RWPE2 (cell line): ENCODE results near the gene TIMM23.

ENCODE experiments used
- ATAC-seq: fragments of 200-7000 bp; cut with Tn5 transposase; 3 replicates; pipeline ENCODE4 v1.9.1; 2021; ENCODE audit warnings: low read depth
- DNase-seq: peaks from one replicate; pipeline ENCODE4 v3.0.0-alpha.2; 2020; ENCODE audit warnings: low spot score
- H3K27ac ChIP-seq: fragments of 450-650 bp; 2 replicates; pipeline ENCODE4 v1.5.1; 2017; ENCODE audit warnings: mild to moderate bottlenecking; ENCODE audit not compliant: poor library complexity, severe bottlenecking
- H3K27me3 ChIP-seq: fragments of 250-450 bp; sonication (Bioruptor Pico); 2 replicates; pipeline ENCODE4 v1.5.1; 2021; ENCODE audit warnings: mild to moderate bottlenecking, moderate library complexity; ENCODE audit not compliant: insufficient read depth, poor library complexity, severe bottlenecking
- H3K36me3 ChIP-seq: fragments of 250-450 bp; sonication (Bioruptor Pico); 2 replicates; pipeline ENCODE4 v1.5.1; 2020; ENCODE audit warnings: low read depth, mild to moderate bottlenecking, moderate library complexity
- H3K4me1 ChIP-seq: fragments of 250-450 bp; sonication (Bioruptor Pico); 2 replicates; pipeline ENCODE4 v1.5.1; 2021; ENCODE audit warnings: mild to moderate bottlenecking, moderate library complexity; ENCODE audit not compliant: insufficient read depth, poor library complexity, severe bottlenecking
- H3K4me3 ChIP-seq: fragments of 250-450 bp; sonication (Bioruptor Pico); 2 replicates; pipeline ENCODE4 v1.5.1; 2021; ENCODE audit warnings: mild to moderate bottlenecking, moderate library complexity; ENCODE audit not compliant: severe bottlenecking
- H3K9me3 ChIP-seq: fragments of 250-450 bp; sonication (Bioruptor Pico); 2 replicates; pipeline ENCODE4 v1.5.1; 2021; ENCODE audit warnings: mild to moderate bottlenecking, moderate library complexity; ENCODE audit not compliant: severe bottlenecking
- TF ChIP-seq, protein P1 (sequence below): fragments of 450-650 bp; IDR thresholded peaks from one replicate; pipeline ENCODE4 v1.5.1; 2017; ENCODE audit warnings: mild to moderate bottlenecking, moderate library complexity; ENCODE audit not compliant: poor library complexity, severe bottlenecking

Gene TIMM23

DNA sequence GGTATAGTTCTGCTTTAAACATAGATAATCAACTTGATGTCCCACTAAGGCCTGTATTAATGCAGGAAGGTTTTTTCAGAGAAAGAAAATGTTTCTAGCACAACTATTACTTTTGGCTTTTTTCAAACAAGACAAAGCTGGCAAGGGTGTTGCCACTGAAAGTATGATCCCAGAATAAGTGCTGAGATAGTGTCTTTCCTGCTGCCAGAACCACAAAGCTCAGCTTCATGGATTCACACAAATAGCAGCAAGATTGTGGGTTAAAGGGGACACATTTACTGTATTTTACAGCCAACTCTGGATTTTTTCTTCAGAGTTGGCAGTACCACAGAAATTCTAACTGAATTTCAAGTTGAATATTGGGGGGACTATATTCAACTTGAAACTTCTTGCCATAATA lies 53.8 kb downstream of the TIMM23 start:
- Histone ChIP-seq H3K27me3 (no peaks in the 10 kb centered on the region), H3K9me3 (no peaks in the 10 kb centered on the region), H3K4me1 (peaks cover 29% of the 10 kb centered on the region), H3K27ac (no peak overlapping the region), H3K36me3 (peaks cover 10% of the 10 kb centered on the region), H3K4me3 (no peak overlapping the region)
- DNase-seq: no peak
- no peak for ATAC-seq
- TF ChIP-seq, protein P1, sequence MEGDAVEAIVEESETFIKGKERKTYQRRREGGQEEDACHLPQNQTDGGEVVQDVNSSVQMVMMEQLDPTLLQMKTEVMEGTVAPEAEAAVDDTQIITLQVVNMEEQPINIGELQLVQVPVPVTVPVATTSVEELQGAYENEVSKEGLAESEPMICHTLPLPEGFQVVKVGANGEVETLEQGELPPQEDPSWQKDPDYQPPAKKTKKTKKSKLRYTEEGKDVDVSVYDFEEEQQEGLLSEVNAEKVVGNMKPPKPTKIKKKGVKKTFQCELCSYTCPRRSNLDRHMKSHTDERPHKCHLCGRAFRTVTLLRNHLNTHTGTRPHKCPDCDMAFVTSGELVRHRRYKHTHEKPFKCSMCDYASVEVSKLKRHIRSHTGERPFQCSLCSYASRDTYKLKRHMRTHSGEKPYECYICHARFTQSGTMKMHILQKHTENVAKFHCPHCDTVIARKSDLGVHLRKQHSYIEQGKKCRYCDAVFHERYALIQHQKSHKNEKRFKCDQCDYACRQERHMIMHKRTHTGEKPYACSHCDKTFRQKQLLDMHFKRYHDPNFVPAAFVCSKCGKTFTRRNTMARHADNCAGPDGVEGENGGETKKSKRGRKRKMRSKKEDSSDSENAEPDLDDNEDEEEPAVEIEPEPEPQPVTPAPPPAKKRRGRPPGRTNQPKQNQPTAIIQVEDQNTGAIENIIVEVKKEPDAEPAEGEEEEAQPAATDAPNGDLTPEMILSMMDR: no peak

DNA sequence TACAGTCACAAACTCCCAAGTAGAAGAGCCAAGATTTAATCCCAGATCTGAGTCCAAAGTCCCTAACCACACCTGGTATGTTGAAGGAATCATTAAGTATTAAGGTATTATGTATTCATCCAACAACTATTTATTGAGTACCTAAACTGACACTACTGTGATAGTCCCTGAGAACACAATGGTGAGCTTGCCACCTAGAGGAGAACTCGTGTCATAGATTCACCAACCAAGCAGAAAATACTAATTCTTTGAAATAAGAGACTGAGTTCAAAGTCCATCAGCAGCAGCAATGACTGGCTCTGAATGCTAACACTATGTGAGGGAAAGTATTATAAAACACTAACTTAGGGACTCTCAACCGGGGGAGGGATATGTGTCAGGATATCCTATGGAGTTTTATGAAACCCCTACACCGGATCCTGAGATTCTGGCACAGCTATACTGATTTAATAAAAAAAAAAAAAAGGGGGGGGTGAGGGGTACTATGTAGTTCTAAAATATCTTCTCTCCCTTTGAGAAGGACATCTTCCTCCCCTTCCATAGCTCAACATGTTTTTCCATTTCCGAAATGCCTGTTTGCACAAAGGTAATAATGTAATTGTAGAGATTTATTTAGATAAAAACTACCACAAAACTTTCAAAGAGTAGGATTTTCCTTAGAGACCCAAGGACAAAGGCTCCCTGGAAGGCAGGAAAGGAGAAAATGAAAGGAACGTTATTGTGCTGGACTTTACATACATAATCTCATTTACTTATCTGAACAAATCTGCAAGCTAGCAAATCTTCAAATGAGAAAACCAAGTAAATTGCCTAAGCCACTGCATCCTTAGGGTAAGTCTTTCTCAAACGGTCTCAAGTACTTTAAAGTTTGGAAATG lies 56.5 kb downstream of the TIMM23 start:
- Histone ChIP-seq H3K4me1 (peaks cover 14% of the 10 kb centered on the region), H3K27me3 (no peaks in the 10 kb centered on the region), H3K36me3 (peaks cover 10% of the 10 kb centered on the region), H3K9me3 (no peaks in the 10 kb centered on the region), H3K4me3 (peak overlapping the region; percentile 58), H3K27ac (peak overlapping the region; percentile 66)
- DNase-seq (no peak), ATAC-seq (peak; percentile 51)
- TF ChIP-seq, protein P1: peak; percentile 83

DNA sequence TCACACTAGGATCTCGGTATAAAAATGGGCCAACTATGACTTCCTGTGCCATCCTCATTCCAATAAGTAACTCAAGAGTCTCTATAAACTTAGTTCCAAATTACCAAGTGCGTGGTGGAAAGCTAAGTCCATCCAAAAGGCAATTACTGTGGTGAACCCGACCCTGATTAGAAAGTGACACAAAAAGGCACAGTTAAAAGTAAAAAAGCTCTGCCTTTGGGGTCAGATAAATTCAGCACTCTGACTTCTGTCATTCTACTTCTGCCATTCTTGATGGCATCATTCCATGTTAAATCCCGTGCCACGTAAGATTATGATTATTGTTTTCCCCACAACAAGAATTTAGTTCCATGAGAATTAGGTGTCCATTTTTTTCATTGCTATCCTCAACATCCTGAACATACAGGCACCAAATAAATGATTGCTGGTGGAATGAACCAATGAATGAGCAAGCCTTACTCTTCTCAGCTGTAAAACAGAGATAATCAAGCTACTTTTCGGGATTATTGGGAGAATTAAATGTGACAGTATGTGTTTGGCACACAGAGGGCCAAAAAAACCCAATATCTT lies 57.3 kb downstream of the TIMM23 start:
- Histone ChIP-seq H3K9me3 (no peaks in the 10 kb centered on the region), H3K36me3 (peaks cover 10% of the 10 kb centered on the region), H3K4me3 (peak overlapping the region; percentile 58), H3K27me3 (no peaks in the 10 kb centered on the region), H3K27ac (peak overlapping the region; percentile 66), H3K4me1 (peaks cover 13% of the 10 kb centered on the region)
- DNase-seq (no peak), ATAC-seq (no peak)
- TF ChIP-seq, protein P1: no peak

DNA sequence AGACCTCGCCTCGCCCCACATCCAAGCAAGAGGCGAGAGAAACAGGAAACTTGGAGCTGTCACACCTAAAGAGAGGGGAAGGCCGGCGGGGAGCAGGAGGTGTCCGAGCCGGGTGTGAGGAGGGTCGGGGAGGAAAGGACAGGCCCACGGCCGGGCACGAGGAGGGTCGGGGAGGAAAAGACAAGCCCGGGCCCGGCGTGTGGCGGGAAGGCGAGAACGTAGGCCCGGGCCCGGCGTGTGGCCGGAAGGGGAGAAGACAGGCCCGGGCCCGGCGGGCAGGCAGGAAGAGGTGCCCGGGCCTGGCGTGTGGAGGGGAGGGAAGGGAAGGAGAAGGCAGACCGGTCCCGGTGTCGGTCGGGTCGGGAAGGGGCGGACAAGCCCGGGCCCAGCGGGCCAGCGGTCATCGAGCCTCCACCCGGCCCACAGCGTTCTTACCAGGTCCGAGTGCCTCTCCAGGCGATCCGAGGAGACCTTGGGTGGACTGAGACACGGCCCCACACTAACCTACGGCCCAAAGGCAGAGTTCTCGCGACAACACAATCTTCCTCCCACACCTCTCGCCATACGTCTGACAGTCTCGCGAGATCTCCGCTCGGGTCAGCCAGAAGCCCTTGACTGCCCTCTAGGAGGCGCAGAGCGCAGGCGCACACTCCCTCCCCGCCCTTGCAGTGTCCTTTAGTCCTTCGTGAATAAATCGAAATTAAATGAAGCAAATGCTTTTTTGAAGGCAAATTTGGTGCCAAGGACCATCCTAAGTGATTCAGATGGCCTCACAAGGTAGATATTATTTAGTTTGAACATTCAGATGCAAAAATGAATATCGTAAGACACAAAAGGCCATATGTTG lies 58.0 kb downstream of the TIMM23 start, which contains the start of gene NCOA4:
Gene NCOA4, minus strand, starts transcription at position 533 of the 847 bp plus-strand sequence. CDS start 13,943 bp downstream, outside the sequence.
- TF ChIP-seq, protein P1: peak; percentile 78
- Histone ChIP-seq H3K27me3 (no peaks in the 10 kb centered on the region), H3K4me1 (peaks cover 13% of the 10 kb centered on the region), H3K4me3 (peak within 1 kb of the TSS; percentile 58), H3K36me3 (peaks cover 10% of the 10 kb centered on the region), H3K27ac (peak within 1 kb of the TSS; percentile 66), H3K9me3 (no peaks in the 10 kb centered on the region)
- peak; percentile 93 for ATAC-seq
- peak; percentile 96 for DNase-seq
